Activated CD8-positive, alpha-beta memory T cell treated with anti-CD3 and anti-CD28 coated beads for 24 hours (primary cell): ENCODE data around the gene PPP1R26.

Source experiments
- DNase-seq: peaks from one replicate; pipeline ENCODE4 v3.0.0-alpha.2; 2020

Gene PPP1R26

GRCh38 chr9:135463140-135463539, 16.4 kb upstream of the PPP1R26 start:
- no peak for DNase-seq

GRCh38 chr9:135464181-135464580, 15.4 kb upstream of the PPP1R26 start:
- DNase-seq, result no peak

- DNase-seq, result no peak
Measured at GRCh38 chr9:135468854-135469521, 10.6 kb upstream of the PPP1R26 start.

- DNase-seq, result no peak
Measured at GRCh38 chr9:135471791-135472640, 7.6 kb upstream of the PPP1R26 start.

GRCh38 chr9:135473972-135474543, 5.5 kb upstream of the PPP1R26 start:
- DNase-seq, result no peak

- no peak for DNase-seq
Measured at GRCh38 chr9:135474915-135475314, 4.7 kb upstream of the PPP1R26 start.

- DNase-seq, result no peak
Measured at GRCh38 chr9:135476561-135477355, 2.8 kb upstream of the PPP1R26 start.

- DNase-seq, result no peak
Measured at GRCh38 chr9:135478191-135478590, 1.4 kb upstream of the PPP1R26 start.

GRCh38 chr9:135478829-135479468, 633 bp upstream of the PPP1R26 start:
- DNase-seq, result no peak

GRCh38 chr9:135480071-135480939, 723 bp downstream of the PPP1R26 start:
- peak; percentile 59 for DNase-seq

- DNase-seq, result no peak
Measured at GRCh38 chr9:135480940-135481310, 1.3 kb downstream of the PPP1R26 start.

- DNase-seq, result no peak
Measured at GRCh38 chr9:135482015-135482754, 2.6 kb downstream of the PPP1R26 start.

GRCh38 chr9:135484460-135485277, 5.1 kb downstream of the PPP1R26 start:
- DNase-seq, result no peak

- DNase-seq, result no peak
Measured at GRCh38 chr9:135485385-135485784, 5.8 kb downstream of the PPP1R26 start.

- no peak for DNase-seq
Measured at GRCh38 chr9:135485832-135486231, 6.2 kb downstream of the PPP1R26 start.

- DNase-seq, result no peak
Measured at GRCh38 chr9:135486267-135487065, 6.9 kb downstream of the PPP1R26 start.

GRCh38 chr9:135487281-135488012, 7.9 kb downstream of the PPP1R26 start:
- DNase-seq, result no peak

- no peak for DNase-seq
Measured at GRCh38 chr9:135488013-135488330, 8.4 kb downstream of the PPP1R26 start.

- DNase-seq, result no peak
Measured at GRCh38 chr9:135488527-135488926, 8.9 kb downstream of the PPP1R26 start.
